DMS 273 (cell line): ENCODE data around the gene NPAS2.

Source experiments
- DNase-seq: peaks from one replicate; lab custom pipeline; 2025; ENCODE audit not compliant: unreplicated experiment; lab: John Stamatoyannopoulos, UW

Gene NPAS2

DNA sequence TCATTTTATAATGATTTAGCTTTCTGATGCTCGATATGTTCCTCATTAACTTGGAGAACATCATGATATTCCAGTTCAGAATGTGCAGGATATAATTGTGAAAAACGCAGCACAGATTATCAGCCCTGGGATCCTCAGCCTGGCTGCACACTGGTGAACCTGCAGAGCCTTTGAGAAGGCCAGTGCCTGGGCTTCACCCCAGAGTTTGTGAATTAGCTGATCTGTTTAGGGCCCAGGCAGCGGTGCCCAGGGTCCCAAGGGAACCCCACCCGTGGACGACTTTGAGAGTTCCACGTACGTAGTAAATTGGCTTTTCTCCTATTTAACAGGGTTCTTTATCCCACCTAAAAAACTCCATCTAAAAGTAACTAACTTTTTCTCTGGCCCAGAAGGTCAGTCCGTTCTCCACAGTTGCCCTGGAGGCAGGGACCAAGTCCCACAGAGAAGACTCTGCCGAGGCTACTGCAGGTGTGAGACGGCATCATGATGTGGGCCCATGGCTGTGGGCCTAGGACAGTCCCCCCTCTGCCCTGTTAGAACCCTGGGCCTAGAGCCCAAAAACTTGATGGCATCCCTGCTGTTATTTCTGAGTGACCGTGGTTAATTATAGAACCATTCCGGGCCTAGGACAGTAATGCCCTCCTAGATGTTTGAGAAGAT lies 142.6 kb downstream of the NPAS2 start:
- DNase-seq: no peak

DNA sequence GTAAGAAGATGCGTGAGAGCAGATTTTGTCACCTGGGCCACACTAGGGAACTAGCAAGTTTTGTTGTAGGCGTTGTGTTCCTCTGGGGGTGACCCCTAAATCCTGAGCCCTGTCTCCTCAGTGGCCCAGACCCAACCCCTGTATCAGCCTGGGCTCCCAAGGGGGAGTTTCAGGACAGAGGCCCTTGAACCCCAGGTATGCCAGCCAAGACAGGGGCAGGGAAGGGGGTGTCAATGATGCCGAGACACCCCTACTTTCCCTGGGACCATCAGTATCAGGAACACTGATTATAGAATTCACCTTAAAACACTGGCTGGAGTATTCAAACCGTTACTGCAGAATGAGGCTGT lies 143.1 kb downstream of the NPAS2 start:
- DNase-seq: no peak

DNA sequence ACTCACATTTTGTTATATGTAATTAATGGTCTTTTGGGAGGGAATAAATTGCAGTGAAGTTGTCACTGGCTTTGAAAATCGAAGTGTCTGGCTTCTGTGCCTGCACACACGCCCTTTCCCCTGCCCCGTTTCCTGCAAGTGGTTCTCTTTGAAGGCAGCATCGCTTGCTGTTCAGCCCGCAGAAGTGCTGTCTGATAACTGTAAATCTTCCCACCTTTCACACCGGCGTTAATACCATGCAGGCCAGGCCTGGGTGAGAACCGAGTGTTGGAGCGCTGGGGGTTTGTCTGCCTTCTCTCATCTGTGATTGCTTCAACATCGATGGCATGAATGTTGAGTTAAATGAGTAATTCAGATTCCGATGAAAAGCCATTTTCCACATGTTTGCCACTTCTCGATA lies 144.3 kb downstream of the NPAS2 start:
- no peak for DNase-seq

GRCh38 chr2:100964681-100965169 lies 144.8 kb downstream of the NPAS2 start:
- no peak for DNase-seq

DNA sequence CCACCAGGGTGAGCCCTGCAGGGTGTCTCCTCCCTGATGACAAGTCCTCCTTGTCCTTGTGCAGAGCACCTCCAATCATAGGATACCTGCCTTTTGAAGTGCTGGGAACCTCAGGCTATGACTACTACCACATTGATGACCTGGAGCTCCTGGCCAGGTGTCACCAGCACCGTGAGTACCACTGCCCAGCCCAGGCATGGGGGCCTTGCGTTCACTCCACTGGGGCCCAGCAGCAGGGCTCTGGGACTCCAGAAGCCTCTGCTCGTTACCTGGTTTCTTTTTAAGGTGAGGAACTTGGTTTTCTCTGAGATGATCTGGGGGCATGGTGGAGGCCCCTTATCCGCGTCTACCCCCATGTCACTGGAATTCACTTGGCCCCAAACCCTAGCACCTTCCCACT lies 145.7 kb downstream of the NPAS2 start:
- no peak for DNase-seq

DNA sequence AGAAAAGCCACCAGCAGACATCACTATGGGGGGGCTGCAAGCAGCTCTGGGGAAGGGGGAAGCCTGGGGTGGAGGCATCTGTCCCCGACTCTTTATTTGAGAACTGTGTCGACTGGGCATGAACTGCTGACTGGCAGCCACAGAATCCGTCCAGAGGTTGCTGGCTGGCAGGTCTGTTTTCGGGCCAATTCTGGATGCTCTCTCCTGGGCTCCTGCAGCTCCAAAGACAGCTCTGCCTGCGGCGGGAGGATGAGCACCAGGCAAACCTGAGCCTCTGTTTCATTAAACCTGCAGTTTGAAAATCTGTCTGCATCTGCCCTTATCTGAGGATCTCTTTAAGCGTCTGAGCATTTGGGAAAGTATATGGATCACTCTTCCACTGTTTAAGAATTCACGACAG lies 147.8 kb downstream of the NPAS2 start:
- no peak for DNase-seq

DNA sequence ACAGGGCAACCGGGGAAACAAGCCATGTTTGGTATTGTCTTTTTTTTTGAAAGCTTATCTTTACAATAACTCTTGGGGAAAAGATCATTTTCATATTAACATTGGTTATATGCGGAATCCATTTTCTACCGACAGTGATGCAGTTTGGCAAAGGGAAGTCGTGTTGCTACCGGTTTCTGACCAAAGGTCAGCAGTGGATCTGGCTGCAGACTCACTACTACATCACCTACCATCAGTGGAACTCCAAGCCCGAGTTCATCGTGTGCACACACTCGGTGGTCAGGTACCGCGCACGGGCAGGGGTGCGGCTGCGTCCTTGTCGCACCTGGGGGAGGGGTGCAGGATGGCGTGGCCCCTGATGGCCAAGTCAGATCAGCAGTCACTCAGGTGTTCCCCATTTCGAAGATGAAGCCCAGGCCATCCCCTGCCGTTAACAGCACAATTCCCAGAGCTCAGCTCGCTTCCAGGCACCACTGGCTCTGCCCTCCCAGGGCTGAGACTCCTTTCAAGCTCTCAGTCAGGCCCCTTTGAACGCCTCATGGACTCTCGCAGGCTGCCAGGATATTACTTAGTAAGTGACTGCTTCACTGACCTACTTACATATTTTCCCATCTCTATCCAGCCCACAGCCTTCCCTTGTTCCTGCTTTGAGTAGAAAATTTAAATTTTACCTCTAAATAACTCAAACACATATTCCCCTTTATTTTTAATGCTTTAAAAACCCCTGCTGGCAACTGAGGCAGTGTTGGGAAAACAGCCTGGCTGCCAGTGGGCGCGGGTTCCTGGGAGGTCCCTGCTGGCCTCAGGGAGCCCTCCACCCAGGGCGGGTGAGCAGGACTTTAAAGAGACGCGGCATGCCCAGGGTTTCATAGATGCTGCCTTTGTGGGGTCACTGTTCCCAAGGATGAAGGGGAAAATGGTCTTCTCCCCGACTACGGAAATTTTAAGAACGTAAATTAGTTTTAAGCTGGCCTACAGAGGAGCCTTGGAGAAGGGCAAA lies 148.5 kb downstream of the NPAS2 start:
- DNase-seq: no peak

GRCh38 chr2:100969998-100970397 lies 150.1 kb downstream of the NPAS2 start:
- no peak for DNase-seq

DNA sequence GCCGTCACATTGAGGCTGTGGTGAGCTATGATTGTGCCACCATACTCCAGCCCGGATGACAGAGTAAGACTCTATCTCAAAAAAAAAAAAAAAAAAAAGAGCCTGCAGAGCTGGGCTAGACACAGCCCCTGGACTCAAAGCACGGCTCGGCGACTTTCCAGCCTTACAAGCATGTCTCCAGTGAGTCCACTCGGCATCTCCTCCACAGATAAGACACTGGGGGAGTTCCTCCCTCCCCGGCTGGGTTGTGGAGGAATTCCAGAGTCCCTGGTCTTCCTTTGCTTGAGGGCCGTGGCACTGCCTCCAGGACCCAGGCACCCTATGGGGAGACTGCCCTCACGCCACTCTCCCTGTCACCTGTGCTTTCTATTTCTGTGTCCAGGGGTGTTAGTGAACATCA lies 151.3 kb downstream of the NPAS2 start:
- no peak for DNase-seq

DNA sequence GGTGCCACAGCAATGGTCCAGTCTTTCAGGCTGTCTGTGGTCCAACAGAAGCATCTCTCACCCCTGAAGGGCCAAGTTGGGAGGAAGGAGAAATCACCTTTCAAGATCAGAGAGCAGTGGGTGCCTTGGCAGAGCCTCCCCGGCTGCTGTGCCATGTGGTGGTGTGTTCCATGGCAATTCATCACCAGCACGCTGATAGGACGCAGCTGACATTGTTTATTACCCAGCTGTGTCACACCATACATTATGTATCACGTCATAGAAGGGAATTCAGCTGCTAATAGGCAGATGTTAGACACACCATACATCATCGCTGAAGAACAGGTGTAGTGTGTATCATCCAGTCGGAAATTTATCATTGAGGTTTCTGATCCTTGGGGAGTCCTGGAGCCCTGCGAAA lies 152.5 kb downstream of the NPAS2 start:
- no peak for DNase-seq

DNA sequence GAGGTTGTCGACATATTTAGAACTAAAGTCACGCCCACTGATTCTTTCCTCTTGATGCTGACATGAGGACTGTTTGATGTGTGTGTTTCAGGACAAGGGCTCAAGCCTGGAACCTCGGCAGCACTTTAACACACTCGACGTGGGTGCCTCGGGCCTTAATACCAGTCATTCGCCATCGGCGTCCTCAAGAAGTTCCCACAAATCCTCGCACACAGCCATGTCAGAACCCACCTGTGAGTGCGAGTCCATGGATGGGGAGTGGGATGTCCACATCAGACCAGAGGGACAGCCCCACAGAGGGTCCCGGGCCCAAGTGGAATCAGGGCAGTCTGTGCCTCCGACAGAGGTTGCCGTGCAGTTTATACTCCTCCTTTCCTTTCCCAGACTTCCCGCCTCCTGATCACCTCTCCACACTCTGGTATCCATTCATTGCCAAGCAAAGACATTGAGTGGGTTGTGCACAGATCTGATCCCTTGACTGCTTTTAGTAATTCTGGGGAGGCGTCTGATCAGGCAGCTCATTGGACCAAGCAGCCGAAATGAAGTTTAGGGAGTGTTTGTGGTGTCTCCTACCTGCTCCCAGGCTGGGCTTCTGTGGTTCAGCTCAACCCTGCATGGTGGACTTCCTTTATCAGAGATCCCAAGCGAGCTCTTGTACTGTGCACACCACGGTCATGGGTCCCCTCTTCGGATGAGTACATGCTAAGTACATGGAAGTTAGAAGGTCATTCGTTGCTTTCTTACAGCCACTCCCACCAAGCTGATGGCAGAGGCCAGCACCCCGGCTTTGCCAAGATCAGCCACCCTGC lies 155.0 kb downstream of the NPAS2 start:
- DNase-seq: no peak

GRCh38 chr2:100975521-100975785 lies 155.5 kb downstream of the NPAS2 start:
- DNase-seq: no peak

DNA sequence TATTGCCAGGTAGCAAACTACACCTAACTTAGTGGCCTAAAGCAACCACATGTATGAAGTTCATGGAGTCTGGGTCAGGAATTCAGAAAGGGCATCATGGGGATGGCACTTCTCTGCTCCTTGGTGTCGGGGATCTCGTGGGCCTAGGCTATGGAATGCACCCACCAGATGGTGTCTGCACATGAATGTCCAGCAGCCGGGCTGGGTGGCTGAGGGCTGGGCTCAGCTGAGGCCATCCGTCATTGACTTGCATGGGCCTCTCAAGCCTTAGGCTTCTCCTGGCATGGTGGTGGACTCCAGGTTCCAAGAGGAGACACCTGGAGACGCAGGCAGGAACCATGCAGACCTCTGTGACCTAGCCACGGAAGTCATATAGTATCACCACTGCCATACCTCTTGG lies 156.1 kb downstream of the NPAS2 start:
- DNase-seq: no peak

- DNase-seq: no peak
Observed at GRCh38 chr2:100976645-100977391, 156.9 kb downstream of the NPAS2 start.

- no peak for DNase-seq
Observed at GRCh38 chr2:100977511-100977910, 157.6 kb downstream of the NPAS2 start.

DNA sequence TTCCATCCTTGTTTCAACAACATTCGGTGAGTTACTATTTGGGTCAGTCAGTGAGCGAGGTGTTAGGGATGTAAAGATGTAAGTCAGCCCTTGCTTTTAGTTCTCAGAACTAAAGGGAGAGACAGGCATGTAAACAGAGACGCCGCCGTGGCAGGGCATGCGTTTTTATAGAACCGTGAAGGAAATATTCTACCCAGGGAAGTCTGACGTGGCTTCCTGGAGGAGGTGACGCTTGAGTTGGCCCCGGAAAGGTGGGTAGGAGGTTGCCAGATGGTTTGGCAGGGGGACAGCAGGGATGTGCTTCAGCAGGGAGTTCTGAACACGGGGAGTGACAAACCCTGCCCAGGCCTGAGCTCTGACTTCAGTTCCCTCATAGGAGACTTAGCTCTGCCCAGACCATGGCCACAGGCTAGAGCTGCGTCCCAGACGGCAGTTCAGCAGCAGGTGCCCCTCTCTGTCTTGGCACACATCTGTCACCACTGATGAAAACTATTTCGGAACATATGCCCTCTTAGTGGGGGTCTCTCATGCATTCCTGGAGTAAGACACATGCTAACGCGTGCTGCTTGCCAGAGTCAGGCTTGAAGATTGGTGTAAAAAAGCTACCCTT lies 158.7 kb downstream of the NPAS2 start:
- DNase-seq: peak; percentile 48

- no peak for DNase-seq
Observed at GRCh38 chr2:100980046-100980445, 160.1 kb downstream of the NPAS2 start.

- DNase-seq: no peak
Observed at GRCh38 chr2:100981011-100981410, 161.1 kb downstream of the NPAS2 start.

DNA sequence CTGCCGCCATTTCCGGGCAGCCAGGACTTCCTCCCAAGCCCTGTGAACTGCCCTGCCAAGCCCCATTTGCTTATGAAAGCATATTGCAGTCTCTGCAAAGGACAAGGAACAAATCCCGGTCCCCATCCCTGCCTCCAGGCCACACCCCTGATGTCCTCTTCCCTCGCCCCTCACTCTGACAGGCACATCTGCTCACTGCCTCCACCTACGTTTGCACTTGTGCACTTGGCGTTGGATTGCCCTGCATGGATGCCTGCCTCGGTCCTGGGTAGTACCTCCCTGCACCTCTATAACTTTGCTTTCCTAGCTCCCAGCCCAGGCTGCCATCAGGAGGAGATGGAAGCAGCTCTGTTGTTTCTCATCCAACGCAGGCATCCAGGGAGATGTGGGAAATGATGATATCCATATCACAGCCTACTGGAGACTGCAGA lies 162.5 kb downstream of the NPAS2 start:
- DNase-seq: peak; percentile 16

DNA sequence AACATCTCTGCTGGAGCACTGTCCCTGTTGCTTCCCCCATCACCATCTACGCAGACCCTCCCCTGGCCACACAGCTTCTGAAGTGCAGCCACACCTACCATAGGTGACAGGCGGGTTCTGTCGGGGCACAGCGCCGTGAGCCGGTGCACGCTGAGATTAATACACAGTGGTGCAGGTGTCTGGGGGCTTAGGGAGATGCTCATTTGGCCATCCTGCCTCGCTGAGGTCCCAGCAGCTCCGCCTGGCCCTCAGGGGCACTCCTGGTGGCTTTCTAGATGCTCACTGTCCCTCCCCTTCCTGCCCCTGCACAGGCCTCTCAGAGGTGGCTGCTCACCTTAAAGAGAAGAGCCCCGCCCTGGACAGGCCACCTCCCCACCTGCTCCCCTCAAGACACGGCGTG lies 163.3 kb downstream of the NPAS2 start:
- DNase-seq: no peak
